GM18861 (cell line): ENCODE data around the gene SPATA31A1.
"Not testable (repeated sequence)": the region's sequence is repeated elsewhere in the genome, so short reads cannot be mapped to it uniquely, and the experiment has no call there.

Experiments used
- ATAC-seq: cut with Tn5 transposase; IDR thresholded peaks from one replicate; pipeline ENCODE4 v1.9.1; 2021; ENCODE audit not compliant: unreplicated experiment

SPATA31A1 gene

GRCh38 chr9:39355369-39355768 is at the start of gene SPATA31A1:
TSS of gene SPATA31A1 (plus strand) at chr9:39355669. CDS start at chr9:39355731, 62 bp downstream.
- ATAC-seq = not testable (repeated sequence)

- not testable (repeated sequence) for ATAC-seq
Observed at GRCh38 chr9:39407261-39408204, 52.1 kb downstream of the SPATA31A1 start.

GRCh38 chr9:39411254-39411940 is 55.9 kb downstream of the SPATA31A1 start:
- ATAC-seq = not testable (repeated sequence)
